Glutamatergic neuron (in vitro differentiated cells): ENCODE measurements around the gene RNF39. TPM values are rescaled to one million over a fixed set of nuclear protein-coding genes. Genes with fewer than 3 reads are reported as not detected.

Source experiments
- DNase-seq: peaks from one replicate; pipeline ENCODE4 v3.0.0; 2022
- H3K27ac Mint-ChIP-seq: one replicate; pipeline ENCODE4 v1.8.0; 2020; ENCODE audit warnings: mild to moderate bottlenecking, mixed read lengths, inconsistent platforms; ENCODE audit not compliant: unreplicated experiment
- H3K27me3 Mint-ChIP-seq: one replicate; pipeline ENCODE4 v1.8.0; 2020; ENCODE audit warnings: mild to moderate bottlenecking, moderate library complexity, mixed read lengths, inconsistent platforms; ENCODE audit not compliant: unreplicated experiment
- H3K36me3 Mint-ChIP-seq: one replicate; pipeline ENCODE4 v1.8.0; 2020; ENCODE audit warnings: mild to moderate bottlenecking, mixed read lengths, inconsistent platforms; ENCODE audit not compliant: unreplicated experiment
- H3K4me1 Mint-ChIP-seq: one replicate; pipeline ENCODE4 v1.8.0; 2020; ENCODE audit warnings: mild to moderate bottlenecking, low read depth, mixed read lengths, inconsistent platforms; ENCODE audit not compliant: unreplicated experiment
- H3K4me3 Mint-ChIP-seq: one replicate; pipeline ENCODE4 v1.8.0; 2020; ENCODE audit warnings: mild to moderate bottlenecking, mixed read lengths, inconsistent platforms; ENCODE audit not compliant: unreplicated experiment
- H3K9me3 Mint-ChIP-seq: one replicate; pipeline ENCODE4 v1.8.0; 2020; ENCODE audit warnings: mild to moderate bottlenecking, moderate library complexity, mixed read lengths, inconsistent platforms; ENCODE audit not compliant: unreplicated experiment
- total RNA-seq: library from RNA; stranded (reverse); fragmentation: NEBNext Ultra II Directional; extraction: Animal tissue kit (Norgen Biotek cat#: 25700); gene quantifications from one replicate; pipeline ENCODE4 v1.2.1, GENCODE V29; 2021; ENCODE audit not compliant: unreplicated experiment
- TF ChIP-seq, protein P1 (sequence below): fragments of 200-600 bp; sonication (generic); IDR thresholded peaks from one replicate; pipeline ENCODE4 v1.5.0; 2021; ENCODE audit not compliant: partially characterized antibody, unreplicated experiment

The RNF39 gene
- total RNA-seq, 1 donor from 2014 or later: not detected

DNA sequence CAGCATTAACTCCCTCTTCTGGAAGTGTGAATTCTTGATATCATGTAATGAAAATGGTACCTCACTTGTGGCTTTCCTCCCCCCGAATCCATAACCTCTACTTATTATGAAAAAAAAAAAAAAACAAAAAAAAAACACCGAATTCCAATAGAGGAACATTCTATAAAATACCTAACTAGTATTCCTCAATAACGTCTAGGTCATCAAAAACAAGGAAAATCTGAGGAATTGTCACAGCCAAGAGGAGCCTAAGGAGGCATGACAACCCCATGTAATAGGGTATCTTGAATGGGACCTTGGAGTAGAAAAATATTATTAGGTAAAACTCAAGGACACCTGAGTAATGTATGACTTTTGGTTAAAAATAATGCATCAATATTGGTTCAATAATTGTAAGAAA, 53.4 kb downstream of the RNF39 start:
- Mint-ChIP-seq H3K4me3 (no peak overlapping the region), H3K27me3 (no peaks in the 10 kb centered on the region), H3K4me1 (no peaks in the 10 kb centered on the region), H3K27ac (no peak overlapping the region), H3K36me3 (no peaks in the 10 kb centered on the region), H3K9me3 (no peaks in the 10 kb centered on the region)
- TF ChIP-seq, protein P1, sequence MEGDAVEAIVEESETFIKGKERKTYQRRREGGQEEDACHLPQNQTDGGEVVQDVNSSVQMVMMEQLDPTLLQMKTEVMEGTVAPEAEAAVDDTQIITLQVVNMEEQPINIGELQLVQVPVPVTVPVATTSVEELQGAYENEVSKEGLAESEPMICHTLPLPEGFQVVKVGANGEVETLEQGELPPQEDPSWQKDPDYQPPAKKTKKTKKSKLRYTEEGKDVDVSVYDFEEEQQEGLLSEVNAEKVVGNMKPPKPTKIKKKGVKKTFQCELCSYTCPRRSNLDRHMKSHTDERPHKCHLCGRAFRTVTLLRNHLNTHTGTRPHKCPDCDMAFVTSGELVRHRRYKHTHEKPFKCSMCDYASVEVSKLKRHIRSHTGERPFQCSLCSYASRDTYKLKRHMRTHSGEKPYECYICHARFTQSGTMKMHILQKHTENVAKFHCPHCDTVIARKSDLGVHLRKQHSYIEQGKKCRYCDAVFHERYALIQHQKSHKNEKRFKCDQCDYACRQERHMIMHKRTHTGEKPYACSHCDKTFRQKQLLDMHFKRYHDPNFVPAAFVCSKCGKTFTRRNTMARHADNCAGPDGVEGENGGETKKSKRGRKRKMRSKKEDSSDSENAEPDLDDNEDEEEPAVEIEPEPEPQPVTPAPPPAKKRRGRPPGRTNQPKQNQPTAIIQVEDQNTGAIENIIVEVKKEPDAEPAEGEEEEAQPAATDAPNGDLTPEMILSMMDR: no peak
- DNase-seq: no peak

DNA sequence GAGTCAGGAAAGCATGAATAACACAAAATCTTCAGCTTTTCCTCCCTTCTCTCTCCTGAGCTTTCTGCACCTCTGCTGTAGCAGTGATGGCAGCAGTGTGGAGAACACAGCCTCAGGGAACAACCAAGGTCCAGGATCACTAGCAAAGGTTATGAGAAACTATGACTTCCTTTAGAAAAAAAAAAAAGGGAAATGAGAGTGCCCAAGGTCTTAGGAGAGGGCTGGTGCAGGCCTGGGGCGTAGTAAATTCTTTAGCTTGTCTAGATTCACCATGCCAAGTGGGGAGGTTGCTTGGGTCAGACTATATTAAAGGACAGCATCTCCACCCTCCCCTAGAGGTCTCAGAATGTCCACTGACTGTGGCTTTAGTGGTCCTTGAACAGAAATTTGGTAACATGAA, 54.9 kb downstream of the RNF39 start:
- Mint-ChIP-seq H3K4me1 (peaks cover 7% of the 10 kb centered on the region), H3K27ac (no peak overlapping the region), H3K4me3 (no peak overlapping the region), H3K27me3 (no peaks in the 10 kb centered on the region), H3K9me3 (no peaks in the 10 kb centered on the region), H3K36me3 (no peaks in the 10 kb centered on the region)
- TF ChIP-seq, protein P1: no peak
- no peak for DNase-seq

Other genes starting within 250 kb of the RNF39 start
- not detected for gene HLA-G, start 247.9 kb downstream of the RNF39 start, total RNA-seq
- 60.2 TPM for gene HLA-A, start 133.2 kb downstream of the RNF39 start, total RNA-seq
- 17.0 TPM for gene POLR1H, start 14.5 kb downstream of the RNF39 start, total RNA-seq
- gene PPP1R11, start 8.6 kb downstream of the RNF39 start, total RNA-seq: 52.3 TPM
- not detected for gene TRIM31, start 37.3 kb upstream of the RNF39 start, total RNA-seq
- not detected for gene TRIM40, start 60.4 kb upstream of the RNF39 start, total RNA-seq
- gene TRIM10, start 85.4 kb upstream of the RNF39 start, total RNA-seq: not detected
- gene TRIM15, start 87.8 kb upstream of the RNF39 start, total RNA-seq: not detected
- 58.5 TPM for gene TRIM26, start 137.6 kb upstream of the RNF39 start, total RNA-seq